K562 (cell line): ENCODE results near the gene TTLL10. TPM values are rescaled to one million over a fixed set of nuclear protein-coding genes. Genes with fewer than 3 reads are reported as not detected.
A peak's percentile ranks its signal among the peaks of the same experiment; 100 is the strongest.

Experiments
- ATAC-seq: fragments of 200-7000 bp; cut with Tn5 transposase; 3 replicates; pipeline ENCODE4 v1.9.1; 2020; ENCODE audit warnings: moderate library complexity
- BruUV-seq: library from RNA; stranded (reverse); fragments of 400-500 nt; replicated peaks from 2 replicates; lab custom pipeline; 2021; lab: Mats Ljungman, UMichigan
- CTCF ChIA-PET: fragments of 300-600 bp; formaldehyde crosslinking; extraction: SDS; loops from one replicate; lab custom pipeline; 2021; ENCODE audit warnings: low intra/inter-chr PET ratio; lab: Yijun Ruan, JAX
- POLR2A ChIA-PET: fragments of 300-600, 350-650 bp; sonication (Branson Sonifier 250); formaldehyde crosslinking; extraction: SDS; loops from one replicate; lab custom pipeline; 2021; ENCODE audit warnings: antibody characterized with exemption, inconsistent platforms; lab: Yijun Ruan, JAX
- DNase-seq, 4 experiments: peaks; one replicate each; pipeline versions ENCODE4 v3.0.0 to v3.0.0-alpha.2; 2011 to 2018; ENCODE audit warnings: low spot score in 3 of 4, mixed read lengths in 3 of 4; ENCODE audit errors: extremely low read depth in 1 of 4
- FAIRE-seq: peaks from 2 replicates; lab custom pipeline; 2011; peaks lifted over from hg19 to GRCh38; lab: Jason Lieb, UNC
- H2AFZ ChIP-seq: 2 replicates; pipeline ENCODE4 v1.6.0; 2011; ENCODE audit warnings: low read depth, low read length, control low read depth, inconsistent platforms
- H3K27ac ChIP-seq: fragments of 200-600 bp; 3 replicates; pipeline ENCODE4 v1.8.0; 2011; ENCODE audit warnings: low read depth, mild to moderate bottlenecking, control low read depth, inconsistent platforms, low read length, moderate library complexity, mixed read lengths; ENCODE audit errors: extremely low read depth
- H3K27me3 ChIP-seq, 2 experiments: fragments of 300-600 bp in 1 of 2; 2 replicates in 1 of 2; 3 replicates in 1 of 2; pipeline versions ENCODE4 v1.6.0 to v1.8.0; 2011; ENCODE audit warnings: inconsistent platforms in 2 of 2, low read length in 2 of 2, mild to moderate bottlenecking in 1 of 2, mixed read lengths in 1 of 2, moderate library complexity in 1 of 2; ENCODE audit not compliant: control insufficient read depth in 2 of 2, insufficient read depth in 2 of 2
- H3K36me3 ChIP-seq: fragments of 300-600 bp; 3 replicates; pipeline ENCODE4 v1.8.0; 2011; ENCODE audit warnings: mild to moderate bottlenecking, low read length, inconsistent platforms; ENCODE audit not compliant: control insufficient read depth, insufficient read depth
- H3K4me1 ChIP-seq, 2 experiments: fragments of 200-600 bp in 1 of 2; replicated peaks in 1 of 2; 2 replicates in 1 of 2; 3 replicates in 1 of 2; pipeline versions ENCODE4 v1.5.1 to v1.8.0; 2011; ENCODE audit warnings: inconsistent platforms in 2 of 2, low read length in 2 of 2, mild to moderate bottlenecking in 1 of 2, mixed read lengths in 1 of 2, moderate library complexity in 1 of 2; ENCODE audit not compliant: control insufficient read depth in 2 of 2, insufficient read depth in 2 of 2
- H3K4me2 ChIP-seq: 2 replicates; pipeline ENCODE4 v1.6.1; 2011; ENCODE audit warnings: low read length, control low read depth, inconsistent platforms, mixed read lengths; ENCODE audit not compliant: insufficient read depth
- H3K4me3 ChIP-seq: fragments of 200-600 bp; sonication (generic), shearing (Covaris generic); 2 replicates; pipeline ENCODE4 v1.5.1; 2016; ENCODE audit warnings: control low read depth, inconsistent platforms
- H3K79me2 ChIP-seq: fragments of 200-600 bp; 3 replicates; pipeline ENCODE4 v1.8.0; 2011; ENCODE audit warnings: low read length, inconsistent platforms; ENCODE audit not compliant: control insufficient read depth, insufficient read depth
- H3K9ac ChIP-seq, 2 experiments: 2 replicates each; pipeline versions ENCODE4 v1.6.0 to v1.6.1; 2011; ENCODE audit warnings: low read depth in 2 of 2, low read length in 2 of 2, control low read depth in 1 of 2, inconsistent platforms in 1 of 2, mild to moderate bottlenecking in 1 of 2, mixed read lengths in 1 of 2; ENCODE audit not compliant: insufficient read depth in 1 of 2
- H3K9me1 ChIP-seq: one replicate; pipeline ENCODE4 v1.6.0; 2011; ENCODE audit warnings: inconsistent platforms, mild to moderate bottlenecking, low read length, moderate library complexity; ENCODE audit not compliant: control insufficient read depth, insufficient read depth
- H3K9me3 ChIP-seq: replicated peaks from 2 replicates; pipeline ENCODE4 v1.5.1; 2011; ENCODE audit warnings: low read depth, low read length, inconsistent platforms; ENCODE audit not compliant: control insufficient read depth, insufficient read depth
- H4K20me1 ChIP-seq: replicated peaks from 2 replicates; pipeline ENCODE4 v1.6.1; 2011; ENCODE audit warnings: low read length, inconsistent platforms, mixed read lengths; ENCODE audit not compliant: control insufficient read depth, insufficient read depth
- ADNP ChIP-seq: fragments of 200-800 bp; sonication (Bioruptor generic); IDR thresholded peaks from 2 replicates; pipeline ENCODE4 v1.6.1; 2016; ENCODE audit warnings: missing genetic modification characterization, missing compliant biosample characterization
- BRD4 ChIP-seq: fragments of 200-600 bp; sonication (generic); IDR thresholded peaks from 2 replicates; pipeline ENCODE4 v1.6.1; 2017; ENCODE audit warnings: inconsistent platforms
- CBFB ChIP-seq: sonication (generic); formaldehyde crosslinking; IDR thresholded peaks from 2 replicates; pipeline ENCODE4 v1.4.0; 2020; ENCODE audit warnings: mild to moderate bottlenecking, missing genetic modification reagents
- ETS2 ChIP-seq: IDR thresholded peaks from 2 replicates; pipeline ENCODE4 v1.6.1; 2016; ENCODE audit warnings: borderline replicate concordance, missing genetic modification characterization, mild to moderate bottlenecking, moderate library complexity, missing compliant biosample characterization; ENCODE audit not compliant: poor library complexity, severe bottlenecking
- FOXM1 ChIP-seq, 2 experiments: fragments of 450-650 bp in 1 of 2; sonication (generic) in 1 of 2; formaldehyde crosslinking in 1 of 2; IDR thresholded peaks; 2 replicates each; pipeline versions ENCODE4 v1.6.1 to v1.9.0; 2017 to 2022; ENCODE audit warnings: low read depth in 2 of 2, mild to moderate bottlenecking in 2 of 2, missing genetic modification reagents in 1 of 2, moderate library complexity in 1 of 2
- NR0B1 ChIP-seq: fragments of 450-650 bp; IDR thresholded peaks from one replicate; pipeline ENCODE4 v1.6.1; 2018; ENCODE audit warnings: mild to moderate bottlenecking, moderate library complexity; ENCODE audit not compliant: partially characterized antibody
- PHB ChIP-seq: fragments of 250-450 bp; sonication (Bioruptor Pico); IDR thresholded peaks from 2 replicates; pipeline ENCODE4 v1.5.0; 2021
- PHTF2 ChIP-seq: fragments of 250-450 bp; sonication (Bioruptor Pico); IDR thresholded peaks from 2 replicates; pipeline ENCODE4 v1.5.0; 2021; ENCODE audit warnings: mild to moderate bottlenecking
- SMARCA5 ChIP-seq: fragments of 450-650 bp; IDR thresholded peaks from 2 replicates; pipeline ENCODE4 v1.6.1; 2016
- SRSF3 ChIP-seq: fragments of 200-400 bp; formaldehyde crosslinking; IDR thresholded peaks from 2 replicates; pipeline ENCODE4 v1.6.1; 2016; ENCODE audit warnings: mild to moderate bottlenecking, low read length, moderate library complexity; ENCODE audit not compliant: insufficient read depth
- ZNF217 ChIP-seq: sonication (generic); formaldehyde crosslinking; IDR thresholded peaks from 2 replicates; pipeline ENCODE4 v1.8.0; 2022; ENCODE audit warnings: mild to moderate bottlenecking, missing genetic modification reagents
- WGBS: fragments of 100-300 bp; shearing (Covaris generic); methylation state at CpG from one replicate; pipeline ENCODE4 v1.1.6; 2016; ENCODE audit warnings: low coverage, mixed read lengths; ENCODE audit not compliant: insufficient coverage; ENCODE audit errors: missing lambda C conversion rate; 5-methylcytosine and 5-hydroxymethylcytosine counted together
- in situ Hi-C: fragments of 300-500 bp; cut with MboI; formaldehyde crosslinking; loops from 4 replicates; pipeline ENCODE4 v1.15.0; 2018; ENCODE audit warnings: inconsistent platforms, mixed read lengths
- intact Hi-C: fragments of 100-400 bp; cut with micrococcal nuclease; formaldehyde crosslinking; loops from 2 replicates; pipeline ENCODE4 v1.14.2; 2022
- polyA plus RNA-seq, 8 experiments: library from polyadenylated mRNA; depleted of rRNA in 4 of 8; stranded (reverse) in 5 of 8; unstranded in 3 of 8; fragments of >200 nt; fragmentation: Nextera tagmentation in 2 of 8; fragmentation: Illumina TruSeq in 1 of 8; extraction: Ambion mirVana in 2 of 8; extraction: Trizol in 1 of 8; gene quantifications; 2 replicates each; pipeline versions ENCODE4 v1.2.1 to v1.2.3, GENCODE V29; 2011 to 2014; ENCODE audit warnings: inconsistent platforms in 1 of 8, missing spikeins in 1 of 8
- total RNA-seq, 7 experiments: library from RNA; depleted of rRNA in 6 of 7; stranded (reverse); fragments of >200 nt in 6 of 7; fragmentation: Illumina TruSeq in 2 of 7; extraction: Trizol in 2 of 7; gene quantifications; 2 replicates each; pipeline versions ENCODE4 v1.2.1 to v1.2.3, GENCODE V29; 2011 to 2021; ENCODE audit warnings: low replicate concordance in 1 of 7

The TTLL10 gene
- total and polyA plus RNA-seq, 9 of the 15 experiments (the other 6 are each of a cell fraction or from before 2014, with no cell fraction given), result not detected

- no TSS peak for BruUV-seq
- Histone ChIP-seq H3K4me3 (no peak within 1 kb of the TSS), H3K4me2 (no peak within 1 kb of the TSS), H4K20me1 (no peaks in the 10 kb centered on the region), H3K9ac (peak within 1 kb of the TSS in 1 of 2 experiments; percentile 20; a peak in 1 of 4 replicates), H3K27ac (no peak within 1 kb of the TSS), H3K9me1 (no peaks in the 10 kb centered on the region), H3K36me3 (peaks cover 5% of the 10 kb centered on the region; the same call in 1 of the 3 replicates), H2AFZ (no peak within 1 kb of the TSS), H3K9me3 (no peaks in the 10 kb centered on the region), H3K79me2 (no peaks in the 10 kb centered on the region), H3K27me3 (no peaks in the 10 kb centered on the region), H3K4me1 (peaks cover 0 to 64% of the 10 kb centered on the region in 2 experiments; a peak in 3 of 5 replicates)
- no peak for TF ChIP-seq ETS2 (tag)
- no peak for TF ChIP-seq ZNF217
- no peak for TF ChIP-seq PHTF2 (CRISPR knock-in tag)
- no peak for TF ChIP-seq SMARCA5
- TF ChIP-seq NR0B1, result no peak
- TF ChIP-seq BRD4, result no peak
- TF ChIP-seq SRSF3, result no peak
- TF ChIP-seq PHB (CRISPR knock-in tag), result no peak
- no peak for TF ChIP-seq ADNP
- no peak for TF ChIP-seq FOXM1 (IDR thresholded peaks at IDR 0.05; ENCODE audit: low read depth)
- TF ChIP-seq FOXM1 (CRISPR knock-in tag; IDR thresholded peaks at IDR 0.05; ENCODE audit: low read depth), result no peak
- no peak for TF ChIP-seq CBFB (CRISPR knock-in tag)
- no peak for FAIRE-seq
- WGBS, result 76% methylated on average over 14 of the region's 74 CpGs
- no peak for DNase-seq
- ChIA-PET CTCF (no interaction called here), POLR2A (interaction anchor here (0.6 kb wide), 1 partner anchor 90 kb away, joined by 4 read pairs; no protein-coding TSS in a partner anchor)
- in situ Hi-C loops (no loop called here), intact Hi-C loops (no loop called here)
- ATAC-seq, result no peak
Measured at GRCh38 chr1:1246577-1247340, 73.1 kb downstream of the TTLL10 start, which contains the start of gene C1QTNF12. TSS of gene C1QTNF12 (minus strand) at chr1:1246722. CDS start at chr1:1246690, 32 bp downstream.
